Measurements from ENCODE around the gene RAD51.

Gene RAD51

GRCh38 chr15:40773496-40773895 lies 78.5 kb downstream of the RAD51 start:
- Mint-ChIP-seq H3K27me3 (no peaks in the 10 kb centered on the region), H3K4me3 (no peak overlapping the region), H3K27ac (no peak overlapping the region), H3K36me3 (ENCODE audit: low read depth) (peaks cover 85% of the 10 kb centered on the region), H3K9me3 (no peaks in the 10 kb centered on the region), H3K4me1 (ENCODE audit: low read depth) (peaks cover 31% of the 10 kb centered on the region)
- no peak for DNase-seq

- H3K36me3 Mint-ChIP-seq (ENCODE audit: low read depth), result peaks cover 85% of the 10 kb centered on the region
Observed at GRCh38 chr15:40773902-40774301, 78.9 kb downstream of the RAD51 start.

GRCh38 chr15:40775007-40775406 lies 80.0 kb downstream of the RAD51 start:
- Mint-ChIP-seq H3K4me3 (no peak overlapping the region), H3K9me3 (no peaks in the 10 kb centered on the region), H3K36me3 (ENCODE audit: low read depth) (peaks cover 89% of the 10 kb centered on the region), H3K4me1 (ENCODE audit: low read depth) (peaks cover 15% of the 10 kb centered on the region), H3K27ac (no peak overlapping the region), H3K27me3 (no peaks in the 10 kb centered on the region)
- DNase-seq, result no peak

More at GRCh38 chr15:40773902-40774301, 78.9 kb downstream of the RAD51 start:
- H3K9me3 Mint-ChIP-seq, result no peaks in the 10 kb centered on the region
- DNase-seq, result no peak
- H3K4me3 Mint-ChIP-seq, result no peak overlapping the region
- H3K27me3 Mint-ChIP-seq, result no peaks in the 10 kb centered on the region
- H3K4me1 Mint-ChIP-seq (ENCODE audit: low read depth), result peaks cover 26% of the 10 kb centered on the region
- H3K27ac Mint-ChIP-seq, result no peak overlapping the region

GRCh38 chr15:40775740-40776536 lies 81.0 kb downstream of the RAD51 start:
- Mint-ChIP-seq H3K4me1 (ENCODE audit: low read depth) (peaks cover 9% of the 10 kb centered on the region), H3K4me3 (no peak overlapping the region), H3K9me3 (no peaks in the 10 kb centered on the region), H3K27ac (no peak overlapping the region), H3K27me3 (no peaks in the 10 kb centered on the region), H3K36me3 (ENCODE audit: low read depth) (peaks cover 86% of the 10 kb centered on the region)
- DNase-seq, result no peak

- peak; percentile 56 for DNase-seq
- Mint-ChIP-seq H3K27me3 (no peaks in the 10 kb centered on the region), H3K4me1 (ENCODE audit: low read depth) (peaks cover 9% of the 10 kb centered on the region), H3K36me3 (ENCODE audit: low read depth) (peaks cover 80% of the 10 kb centered on the region), H3K4me3 (no peak overlapping the region), H3K9me3 (no peaks in the 10 kb centered on the region), H3K27ac (peak overlapping the region; percentile 9)
Observed at GRCh38 chr15:40776537-40777141, 81.7 kb downstream of the RAD51 start.

Measured in activated T-cell treated with anti-CD3 and anti-CD28 coated beads, Interleukin-2, amount 50 U/mL, for 24 hours (primary cell).